GM23248 (cell line): ENCODE measurements around the gene MCTP2. TPM values are rescaled to one million over a fixed set of nuclear protein-coding genes. Genes with fewer than 3 reads are reported as not detected.
"Not testable (repeated sequence)": the region's sequence is repeated elsewhere in the genome, so short reads cannot be mapped to it uniquely, and the experiment has no call there.

Experiments
- DNase-seq: peaks from one replicate; pipeline ENCODE4 v3.0.0-alpha.2; 2015
- H2AFZ ChIP-seq: fragments of 200-600 bp; sonication (generic); 2 replicates; pipeline ENCODE4 v1.6.1; 2016; ENCODE audit warnings: antibody characterized with exemption
- H3F3A ChIP-seq: fragments of 200-600 bp; sonication (generic); 2 replicates; pipeline ENCODE4 v1.6.1; 2016; ENCODE audit warnings: mild to moderate bottlenecking, antibody characterized with exemption, mixed run types; ENCODE audit not compliant: insufficient read depth
- H3K27ac ChIP-seq: fragments of 200-600 bp; sonication (generic); 2 replicates; pipeline ENCODE4 v1.5.1; 2016; ENCODE audit warnings: mild to moderate bottlenecking
- H3K27me3 ChIP-seq: fragments of 200-600 bp; sonication (generic); replicated peaks from 2 replicates; pipeline ENCODE4 v1.6.1; 2016; ENCODE audit warnings: mild to moderate bottlenecking; ENCODE audit not compliant: insufficient read depth
- H3K36me3 ChIP-seq: fragments of 200-600 bp; sonication (generic); 2 replicates; pipeline ENCODE4 v1.6.1; 2016; ENCODE audit warnings: low read depth, mild to moderate bottlenecking
- H3K4me1 ChIP-seq: fragments of 200-600 bp; sonication (generic); 2 replicates; pipeline ENCODE4 v1.6.1; 2016; ENCODE audit warnings: mild to moderate bottlenecking; ENCODE audit not compliant: insufficient read depth
- H3K4me2 ChIP-seq: fragments of 200-600 bp; sonication (generic); one replicate; pipeline ENCODE4 v1.6.1; 2016; ENCODE audit warnings: mild to moderate bottlenecking; ENCODE audit not compliant: unreplicated experiment
- H3K4me3 ChIP-seq: fragments of 200-600 bp; sonication (generic); 2 replicates; pipeline ENCODE4 v1.5.1; 2016; ENCODE audit warnings: mild to moderate bottlenecking
- H3K79me2 ChIP-seq: fragments of 200-600 bp; sonication (generic); 2 replicates; pipeline ENCODE4 v1.6.1; 2016; ENCODE audit warnings: mild to moderate bottlenecking; ENCODE audit not compliant: insufficient read depth
- H3K9ac ChIP-seq: fragments of 200-600 bp; sonication (generic); 2 replicates; pipeline ENCODE4 v1.6.1; 2016; ENCODE audit warnings: mild to moderate bottlenecking
- H3K9me2 ChIP-seq: fragments of 200-600 bp; sonication (generic); 2 replicates; pipeline ENCODE4 v1.6.1; 2016; ENCODE audit warnings: mixed run types, mild to moderate bottlenecking, moderate library complexity; ENCODE audit not compliant: insufficient read depth
- H3K9me3 ChIP-seq: fragments of 200-600 bp; sonication (generic); one replicate; pipeline ENCODE4 v1.6.1; 2017; ENCODE audit warnings: low read depth
- H4K20me1 ChIP-seq: fragments of 200-600 bp; sonication (generic); 2 replicates; pipeline ENCODE4 v1.6.0; 2016; ENCODE audit not compliant: insufficient read depth
- EZH2 ChIP-seq: fragments of 200-600 bp; sonication (generic); IDR thresholded peaks from 2 replicates; pipeline ENCODE4 v1.6.1; 2018; ENCODE audit warnings: antibody characterized with exemption, mild to moderate bottlenecking; ENCODE audit not compliant: insufficient read depth, poor library complexity, severe bottlenecking
- EZH2phosphoT487 ChIP-seq: fragments of 200-600 bp; sonication (generic); IDR thresholded peaks from 2 replicates; pipeline ENCODE4 v1.6.1; 2018; ENCODE audit warnings: antibody characterized with exemption, moderate library complexity, mild to moderate bottlenecking, low read depth; ENCODE audit not compliant: insufficient read depth
- WGBS, 2 experiments: methylation state at CpG; one replicate each; pipeline ENCODE4 v1.1.6; 2015 to 2017; ENCODE audit warnings: low lambda C conversion rate in 2 of 2, low coverage in 1 of 2; ENCODE audit errors: missing lambda C conversion rate in 2 of 2; 5-methylcytosine and 5-hydroxymethylcytosine counted together
- in situ Hi-C: fragments of 300-500 bp; cut with MboI; formaldehyde crosslinking; loops from 2 replicates; pipeline ENCODE4 v1.15.0; 2020
- polyA plus RNA-seq: library from polyadenylated mRNA; unstranded; fragments of >200 nt; fragmentation: Nextera tagmentation; extraction: Ambion mirVana; gene quantifications from 2 replicates; pipeline ENCODE4 v1.2.1, GENCODE V29; 2016
- total RNA-seq: library from RNA; depleted of rRNA; stranded (reverse); fragments of >200 nt; shearing (Covaris generic); gene quantifications from 2 replicates; pipeline ENCODE4 v1.2.3, GENCODE V29; 2014

Gene MCTP2
- total and polyA plus RNA-seq, 2 experiments from 2014 or later = 0.70 to 0.97 TPM

DNA sequence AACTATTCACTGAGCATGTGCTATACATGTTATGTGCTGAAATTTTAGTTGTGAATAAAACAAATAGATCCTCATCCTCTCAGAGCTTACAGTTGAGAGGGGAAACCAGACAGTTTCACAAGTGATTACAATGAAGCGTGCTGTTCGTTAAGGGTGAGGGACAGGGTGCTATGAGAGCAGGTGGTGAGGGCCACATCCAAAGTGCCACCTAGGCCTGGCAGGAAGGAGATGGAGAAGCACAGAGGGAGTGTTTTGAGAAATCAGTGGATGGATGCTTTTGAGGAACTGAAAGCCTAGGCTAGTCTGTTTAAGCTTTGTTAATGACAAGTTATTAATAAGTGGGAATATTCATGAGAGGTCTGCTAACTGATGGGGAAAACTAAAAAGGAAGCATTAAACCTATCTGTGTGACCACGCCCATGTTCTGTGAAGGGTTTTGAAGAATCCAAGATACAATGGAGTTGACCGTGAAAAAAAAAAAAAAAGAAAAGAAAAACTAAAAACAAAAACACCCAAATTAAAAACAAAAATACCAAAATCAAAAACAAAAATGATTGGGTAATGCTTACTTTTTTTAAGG, 7.3 kb downstream of the MCTP2 start:
- Histone ChIP-seq H2AFZ (no peak overlapping the region), H3K4me2 (no peak overlapping the region), H3K4me3 (no peak overlapping the region), H3K9me2 (no peaks in the 10 kb centered on the region), H3K79me2 (no peaks in the 10 kb centered on the region), H3K27ac (no peak overlapping the region), H3K9ac (no peak overlapping the region), H3K4me1 (no peaks in the 10 kb centered on the region), H3K9me3 (no peaks in the 10 kb centered on the region), H3K27me3 (no peaks in the 10 kb centered on the region), H3F3A (no peaks in the 10 kb centered on the region; the same call in 1 of the 2 replicates), H4K20me1 (no peaks in the 10 kb centered on the region), H3K36me3 (no peaks in the 10 kb centered on the region)
- 66 to 75% methylated on average over 4 of the region's 4 CpGs for WGBS, 2 experiments
- no peak for DNase-seq
- TF ChIP-seq EZH2 = no peak
- TF ChIP-seq EZH2phosphoT487 = no peak
- in situ Hi-C loops = no loop called here

DNA sequence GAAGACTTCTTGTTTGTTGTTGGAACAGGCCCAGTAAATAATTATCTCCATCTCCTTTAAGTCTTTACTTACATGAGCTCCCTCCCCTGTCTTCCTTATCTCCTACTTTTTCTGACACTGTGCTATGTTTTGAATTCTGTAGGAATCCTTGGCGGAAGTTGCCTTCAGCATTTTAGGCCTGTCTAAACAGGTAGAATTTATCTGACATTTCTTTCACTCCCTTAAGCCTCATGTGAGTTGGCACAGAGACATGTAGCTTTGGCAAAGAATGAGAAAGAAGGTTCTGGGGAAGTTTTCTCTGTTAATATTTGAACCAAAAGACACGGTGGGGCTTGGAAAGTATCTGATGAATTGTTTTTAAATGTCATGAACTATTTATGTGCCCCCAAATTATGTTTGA, 8.1 kb downstream of the MCTP2 start:
- TF ChIP-seq EZH2 (no peak), EZH2phosphoT487 (no peak)
- Histone ChIP-seq H3K9ac (no peak overlapping the region), H3K27me3 (no peaks in the 10 kb centered on the region), H3K4me1 (no peaks in the 10 kb centered on the region), H3K4me2 (no peak overlapping the region), H4K20me1 (no peaks in the 10 kb centered on the region), H3K4me3 (no peak overlapping the region), H3K36me3 (no peaks in the 10 kb centered on the region), H3K79me2 (no peaks in the 10 kb centered on the region), H3F3A (peaks cover 2% of the 10 kb centered on the region), H3K27ac (no peak overlapping the region), H2AFZ (no peak overlapping the region), H3K9me2 (no peaks in the 10 kb centered on the region), H3K9me3 (no peaks in the 10 kb centered on the region)
- in situ Hi-C loops = no loop called here
- DNase-seq = no peak
- WGBS, 2 experiments = 33 to 39% methylated on average over 2 of the region's 2 CpGs

- H4K20me1 ChIP-seq = no peaks in the 10 kb centered on the region
- no peaks in the 10 kb centered on the region for H3K9me3 ChIP-seq
- no peak overlapping the region for H3K27ac ChIP-seq
- H3K4me1 ChIP-seq = no peaks in the 10 kb centered on the region
- no peaks in the 10 kb centered on the region for H3K36me3 ChIP-seq
- WGBS, 2 experiments = 16 to 17% methylated on average over 2 of the region's 2 CpGs
- no peaks in the 10 kb centered on the region for H3K79me2 ChIP-seq
- no peak overlapping the region for H3K4me2 ChIP-seq
- H2AFZ ChIP-seq = no peak overlapping the region
- in situ Hi-C loops = no loop called here
- DNase-seq = no peak
- H3K9ac ChIP-seq = no peak overlapping the region
- H3K4me3 ChIP-seq = no peak overlapping the region
- no peak for TF ChIP-seq EZH2
- no peak for TF ChIP-seq EZH2phosphoT487
- H3F3A ChIP-seq = peaks cover 6% of the 10 kb centered on the region
- H3K27me3 ChIP-seq = no peaks in the 10 kb centered on the region
- H3K9me2 ChIP-seq = no peaks in the 10 kb centered on the region
Measured at GRCh38 chr15:94240480-94240879, 9.1 kb downstream of the MCTP2 start.

DNA sequence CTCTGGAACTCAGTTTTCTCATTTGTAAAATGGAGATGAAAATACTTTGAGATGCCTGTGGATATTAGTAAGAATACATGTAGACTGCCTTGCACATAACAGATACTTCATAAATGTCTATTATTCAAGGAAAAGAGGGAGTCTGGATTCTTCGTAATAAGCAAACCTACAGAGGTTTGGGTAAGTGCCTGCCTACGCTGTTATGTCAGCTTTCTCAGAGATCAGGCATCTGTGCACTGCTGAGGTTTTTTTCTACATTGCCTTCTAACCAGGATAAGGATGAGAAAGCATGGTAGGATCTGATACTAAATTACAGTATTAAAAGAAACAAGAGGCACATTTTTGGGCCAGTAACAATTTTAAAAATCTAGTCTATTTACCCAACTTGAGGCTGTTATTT, 10.9 kb downstream of the MCTP2 start:
- H3K27ac ChIP-seq = no peak overlapping the region
- no peaks in the 10 kb centered on the region for H3K4me1 ChIP-seq
- no peaks in the 10 kb centered on the region for H3K9me3 ChIP-seq
- TF ChIP-seq EZH2 (no peak), EZH2phosphoT487 (no peak)
- no peaks in the 10 kb centered on the region for H3K27me3 ChIP-seq
- peaks cover 6% of the 10 kb centered on the region for H3F3A ChIP-seq
- H3K36me3 ChIP-seq = no peaks in the 10 kb centered on the region
- no peak overlapping the region for H3K4me3 ChIP-seq
- no peak overlapping the region for H3K9ac ChIP-seq
- no peak for DNase-seq
- 75 to 88% methylated on average over 2 of the region's 2 CpGs for WGBS, 2 experiments
- no peak overlapping the region for H2AFZ ChIP-seq
- H3K9me2 ChIP-seq = no peaks in the 10 kb centered on the region
- no peaks in the 10 kb centered on the region for H3K79me2 ChIP-seq
- no peak overlapping the region for H3K4me2 ChIP-seq
- in situ Hi-C loops = no loop called here
- no peaks in the 10 kb centered on the region for H4K20me1 ChIP-seq

GRCh38 chr15:94243003-94243402, 11.6 kb downstream of the MCTP2 start:
- H4K20me1 ChIP-seq, H3K4me3 ChIP-seq, H3K4me2 ChIP-seq, DNase-seq, H3K36me3 ChIP-seq, H2AFZ ChIP-seq, H3K9me3 ChIP-seq, in situ Hi-C loops, H3K9me2 ChIP-seq, H3K9ac ChIP-seq, H3F3A ChIP-seq, H3K27ac ChIP-seq, H3K4me1 ChIP-seq, H3K79me2 ChIP-seq, H3K27me3 ChIP-seq: not testable (repeated sequence)
- 94% methylated on average over 28 to 33 of the region's 33 CpGs for WGBS, 2 experiments
